ENCODE measurements around the gene FNBP1L.

The FNBP1L gene

GRCh38 chr1:93416183-93416582 is 31.7 kb upstream of the FNBP1L start:
- Histone ChIP-seq H4K20me1 (ENCODE audit: insufficient read depth, low read length) (no peaks in the 10 kb centered on the region), H3K9me3 (ENCODE audit: low read length) (no peaks in the 10 kb centered on the region), H3K27ac (ENCODE audit: low read depth, low read length, poor library complexity, severe bottlenecking) (no peak overlapping the region), H3K4me2 (ENCODE audit: low read length) (no peak overlapping the region), H3K79me2 (ENCODE audit: insufficient read depth, low read length) (no peaks in the 10 kb centered on the region), H3K9ac (ENCODE audit: low read length) (no peak overlapping the region), H3K9me2 (ENCODE audit: low read depth, low read length) (no peaks in the 10 kb centered on the region), H3F3A (ENCODE audit: insufficient read depth, low read length) (no peaks in the 10 kb centered on the region), H3K4me1 (ENCODE audit: insufficient read depth, low read length, severe bottlenecking) (peaks cover 8% of the 10 kb centered on the region), H3K27me3 (ENCODE audit: insufficient read depth, low read length) (no peaks in the 10 kb centered on the region), H2AFZ (ENCODE audit: low read length) (no peak overlapping the region), H3K36me3 (ENCODE audit: insufficient read depth, low read length) (no peaks in the 10 kb centered on the region), H3K4me3 (ENCODE audit: low read depth, low read length, poor library complexity, severe bottlenecking) (no peak overlapping the region)
- no peak for TF ChIP-seq EZH2 (IDR thresholded peaks at IDR 0.05; ENCODE audit: borderline replicate concordance, low read length)
- no peak for TF ChIP-seq CTCF (IDR thresholded peaks at IDR 0.05; ENCODE audit: low read length)

- Histone ChIP-seq H3K4me3 (ENCODE audit: low read depth, low read length, poor library complexity, severe bottlenecking) (no peak overlapping the region), H3K9ac (ENCODE audit: low read length) (no peak overlapping the region), H3K9me3 (ENCODE audit: low read length) (no peaks in the 10 kb centered on the region), H3K27me3 (ENCODE audit: insufficient read depth, low read length) (no peaks in the 10 kb centered on the region), H3K79me2 (ENCODE audit: insufficient read depth, low read length) (no peaks in the 10 kb centered on the region), H4K20me1 (ENCODE audit: insufficient read depth, low read length) (no peaks in the 10 kb centered on the region), H3K9me2 (ENCODE audit: low read depth, low read length) (no peaks in the 10 kb centered on the region), H2AFZ (ENCODE audit: low read length) (no peak overlapping the region), H3K4me1 (ENCODE audit: insufficient read depth, low read length, severe bottlenecking) (peaks cover 8% of the 10 kb centered on the region), H3K27ac (ENCODE audit: low read depth, low read length, poor library complexity, severe bottlenecking) (no peak overlapping the region), H3F3A (ENCODE audit: insufficient read depth, low read length) (no peaks in the 10 kb centered on the region), H3K36me3 (ENCODE audit: insufficient read depth, low read length) (no peaks in the 10 kb centered on the region), H3K4me2 (ENCODE audit: low read length) (no peak overlapping the region)
- TF ChIP-seq EZH2 (IDR thresholded peaks at IDR 0.05; ENCODE audit: borderline replicate concordance, low read length), result no peak
- TF ChIP-seq CTCF (IDR thresholded peaks at IDR 0.05; ENCODE audit: low read length), result no peak
These were observed 28.6 kb upstream of the FNBP1L start for GRCh38 chr1:93419344-93419743.

- no peaks in the 10 kb centered on the region for H3K4me1 ChIP-seq (ENCODE audit: insufficient read depth, low read length, severe bottlenecking)
- H3K27me3 ChIP-seq (ENCODE audit: insufficient read depth, low read length), result no peaks in the 10 kb centered on the region
- H2AFZ ChIP-seq (ENCODE audit: low read length), result no peak overlapping the region
- H3K9me2 ChIP-seq (ENCODE audit: low read depth, low read length), result no peaks in the 10 kb centered on the region
- no peak overlapping the region for H3K4me3 ChIP-seq (ENCODE audit: low read depth, low read length, poor library complexity, severe bottlenecking)
- no peaks in the 10 kb centered on the region for H3K79me2 ChIP-seq (ENCODE audit: insufficient read depth, low read length)
- no peaks in the 10 kb centered on the region for H3K36me3 ChIP-seq (ENCODE audit: insufficient read depth, low read length)
- no peaks in the 10 kb centered on the region for H4K20me1 ChIP-seq (ENCODE audit: insufficient read depth, low read length)
- H3K9me3 ChIP-seq (ENCODE audit: low read length), result no peaks in the 10 kb centered on the region
- H3K9ac ChIP-seq (ENCODE audit: low read length), result no peak overlapping the region
- no peak for TF ChIP-seq EZH2 (IDR thresholded peaks at IDR 0.05; ENCODE audit: borderline replicate concordance, low read length)
- TF ChIP-seq CTCF (IDR thresholded peaks at IDR 0.05; ENCODE audit: low read length), result no peak
- H3F3A ChIP-seq (ENCODE audit: insufficient read depth, low read length), result no peaks in the 10 kb centered on the region
- no peak overlapping the region for H3K27ac ChIP-seq (ENCODE audit: low read depth, low read length, poor library complexity, severe bottlenecking)
- no peak overlapping the region for H3K4me2 ChIP-seq (ENCODE audit: low read length)
These were observed 27.5 kb upstream of the FNBP1L start for GRCh38 chr1:93420400-93420799.
